Astrocyte of the spinal cord (primary cell): Measurements from ENCODE around the gene CTCF.

ENCODE experiments used
- DNase-seq: peaks from one replicate; pipeline ENCODE4 v3.0.0; 2011; ENCODE audit warnings: low read depth, low spot score
- H3K4me3 ChIP-seq: 2 replicates; pipeline ENCODE4 v1.5.1; 2011; ENCODE audit warnings: low read depth, mild to moderate bottlenecking, low read length, moderate library complexity
- in situ Hi-C: cut with HindIII; loops from 2 replicates; pipeline ENCODE4 v1.10.0; 2017; ENCODE audit warnings: low sequenced_read_pairs
- TF ChIP-seq, protein P1 (sequence below): IDR thresholded peaks from 2 replicates; pipeline ENCODE4 v1.5.1; 2012; ENCODE audit warnings: low read depth, mild to moderate bottlenecking, low read length, inconsistent platforms

The CTCF gene

GRCh38 chr16:67683767-67684166 lies 121.4 kb downstream of the CTCF start:
- H3K4me3 ChIP-seq, result no peak overlapping the region
- TF ChIP-seq, protein P1, sequence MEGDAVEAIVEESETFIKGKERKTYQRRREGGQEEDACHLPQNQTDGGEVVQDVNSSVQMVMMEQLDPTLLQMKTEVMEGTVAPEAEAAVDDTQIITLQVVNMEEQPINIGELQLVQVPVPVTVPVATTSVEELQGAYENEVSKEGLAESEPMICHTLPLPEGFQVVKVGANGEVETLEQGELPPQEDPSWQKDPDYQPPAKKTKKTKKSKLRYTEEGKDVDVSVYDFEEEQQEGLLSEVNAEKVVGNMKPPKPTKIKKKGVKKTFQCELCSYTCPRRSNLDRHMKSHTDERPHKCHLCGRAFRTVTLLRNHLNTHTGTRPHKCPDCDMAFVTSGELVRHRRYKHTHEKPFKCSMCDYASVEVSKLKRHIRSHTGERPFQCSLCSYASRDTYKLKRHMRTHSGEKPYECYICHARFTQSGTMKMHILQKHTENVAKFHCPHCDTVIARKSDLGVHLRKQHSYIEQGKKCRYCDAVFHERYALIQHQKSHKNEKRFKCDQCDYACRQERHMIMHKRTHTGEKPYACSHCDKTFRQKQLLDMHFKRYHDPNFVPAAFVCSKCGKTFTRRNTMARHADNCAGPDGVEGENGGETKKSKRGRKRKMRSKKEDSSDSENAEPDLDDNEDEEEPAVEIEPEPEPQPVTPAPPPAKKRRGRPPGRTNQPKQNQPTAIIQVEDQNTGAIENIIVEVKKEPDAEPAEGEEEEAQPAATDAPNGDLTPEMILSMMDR, result no peak
- in situ Hi-C loops, result no loop called here
- no peak for DNase-seq

DNA sequence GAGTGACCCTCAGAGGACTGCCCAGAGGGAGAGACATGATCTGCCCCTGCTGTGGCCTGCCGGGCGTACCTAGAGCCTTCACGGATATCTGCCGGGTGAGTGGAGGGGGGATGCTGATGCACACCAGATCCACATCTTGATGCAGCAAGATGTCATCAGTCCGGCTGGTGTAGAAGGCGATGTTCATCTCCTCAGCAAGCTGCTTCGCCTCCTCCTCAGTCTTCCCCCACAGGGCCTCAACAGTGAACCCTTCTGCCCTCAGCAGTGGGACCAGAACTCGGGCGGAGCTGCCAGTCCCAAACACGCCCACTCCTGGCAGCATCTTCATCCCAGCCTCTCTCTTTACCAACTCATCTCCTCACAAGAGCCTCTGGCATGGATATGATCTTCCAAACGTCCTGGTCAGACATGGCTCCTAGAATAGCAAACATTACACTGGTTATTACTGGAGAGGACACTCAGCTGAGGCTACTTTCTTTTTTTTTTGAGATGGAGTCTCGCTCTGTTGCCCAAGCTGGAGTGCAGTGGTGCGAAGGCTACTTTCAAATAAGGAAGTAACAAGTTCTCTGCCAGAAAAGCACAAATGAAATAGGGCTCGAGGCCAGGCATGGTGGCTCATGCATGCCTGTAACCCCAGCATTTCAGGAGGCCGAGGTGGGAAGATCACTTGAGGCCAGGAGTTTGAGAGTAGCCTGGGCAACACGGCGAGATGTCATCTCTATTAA lies 123.2 kb downstream of the CTCF start:
- TF ChIP-seq, protein P1, result no peak
- no peak for DNase-seq
- in situ Hi-C loops, result no loop called here
- no peak overlapping the region for H3K4me3 ChIP-seq
